ENCODE data around the gene CAMTA1. TPM values are rescaled to one million over a fixed set of nuclear protein-coding genes. Genes with fewer than 3 reads are reported as not detected.

Gene CAMTA1
- total RNA-seq, 1 experiment from 2014 or later, result 69.5 TPM

DNA sequence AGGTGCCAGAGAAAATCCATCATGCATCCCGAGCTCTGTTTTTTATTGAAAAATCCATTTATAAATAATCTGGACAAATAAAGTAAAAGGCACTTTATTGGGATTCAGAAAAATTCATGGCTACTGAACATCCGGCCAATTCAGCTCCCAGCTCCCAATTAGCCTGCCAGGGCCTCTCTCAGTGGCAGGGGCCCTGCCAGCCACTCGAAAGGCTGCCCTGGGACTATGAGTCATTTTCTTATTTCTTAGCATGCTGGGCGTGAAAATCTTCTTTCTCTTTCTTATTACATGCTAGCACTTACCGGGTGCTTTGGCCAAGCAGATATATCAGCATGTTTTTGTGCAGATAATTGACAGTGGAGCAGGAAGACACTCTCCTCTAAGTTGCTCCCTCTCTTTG lies 283.3 kb downstream of the CAMTA1 start:
- DNase-seq (ENCODE audit: low read depth, low spot score) (no peak), ATAC-seq (no peak)
- CTCF ChIA-PET, result interaction anchor here (0.8 to 2.6 kb wide), 2 partner anchors 26 to 139 kb away, joined by 3 to 10 read pairs; no protein-coding TSS in a partner anchor
- TF ChIP-seq, protein P1, sequence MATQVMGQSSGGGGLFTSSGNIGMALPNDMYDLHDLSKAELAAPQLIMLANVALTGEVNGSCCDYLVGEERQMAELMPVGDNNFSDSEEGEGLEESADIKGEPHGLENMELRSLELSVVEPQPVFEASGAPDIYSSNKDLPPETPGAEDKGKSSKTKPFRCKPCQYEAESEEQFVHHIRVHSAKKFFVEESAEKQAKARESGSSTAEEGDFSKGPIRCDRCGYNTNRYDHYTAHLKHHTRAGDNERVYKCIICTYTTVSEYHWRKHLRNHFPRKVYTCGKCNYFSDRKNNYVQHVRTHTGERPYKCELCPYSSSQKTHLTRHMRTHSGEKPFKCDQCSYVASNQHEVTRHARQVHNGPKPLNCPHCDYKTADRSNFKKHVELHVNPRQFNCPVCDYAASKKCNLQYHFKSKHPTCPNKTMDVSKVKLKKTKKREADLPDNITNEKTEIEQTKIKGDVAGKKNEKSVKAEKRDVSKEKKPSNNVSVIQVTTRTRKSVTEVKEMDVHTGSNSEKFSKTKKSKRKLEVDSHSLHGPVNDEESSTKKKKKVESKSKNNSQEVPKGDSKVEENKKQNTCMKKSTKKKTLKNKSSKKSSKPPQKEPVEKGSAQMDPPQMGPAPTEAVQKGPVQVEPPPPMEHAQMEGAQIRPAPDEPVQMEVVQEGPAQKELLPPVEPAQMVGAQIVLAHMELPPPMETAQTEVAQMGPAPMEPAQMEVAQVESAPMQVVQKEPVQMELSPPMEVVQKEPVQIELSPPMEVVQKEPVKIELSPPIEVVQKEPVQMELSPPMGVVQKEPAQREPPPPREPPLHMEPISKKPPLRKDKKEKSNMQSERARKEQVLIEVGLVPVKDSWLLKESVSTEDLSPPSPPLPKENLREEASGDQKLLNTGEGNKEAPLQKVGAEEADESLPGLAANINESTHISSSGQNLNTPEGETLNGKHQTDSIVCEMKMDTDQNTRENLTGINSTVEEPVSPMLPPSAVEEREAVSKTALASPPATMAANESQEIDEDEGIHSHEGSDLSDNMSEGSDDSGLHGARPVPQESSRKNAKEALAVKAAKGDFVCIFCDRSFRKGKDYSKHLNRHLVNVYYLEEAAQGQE (IDR thresholded peaks at IDR 0.05; ENCODE audit: low read depth), result no peak
- no peak for TF ChIP-seq SP1 (IDR thresholded peaks at IDR 0.05; ENCODE audit: low read depth)
- no peak for TF ChIP-seq POLR2A (IDR thresholded peaks at IDR 0.05; ENCODE audit: borderline replicate concordance, extremely low read depth, insufficient read depth, insufficient read length)
- TF ChIP-seq, protein P2, sequence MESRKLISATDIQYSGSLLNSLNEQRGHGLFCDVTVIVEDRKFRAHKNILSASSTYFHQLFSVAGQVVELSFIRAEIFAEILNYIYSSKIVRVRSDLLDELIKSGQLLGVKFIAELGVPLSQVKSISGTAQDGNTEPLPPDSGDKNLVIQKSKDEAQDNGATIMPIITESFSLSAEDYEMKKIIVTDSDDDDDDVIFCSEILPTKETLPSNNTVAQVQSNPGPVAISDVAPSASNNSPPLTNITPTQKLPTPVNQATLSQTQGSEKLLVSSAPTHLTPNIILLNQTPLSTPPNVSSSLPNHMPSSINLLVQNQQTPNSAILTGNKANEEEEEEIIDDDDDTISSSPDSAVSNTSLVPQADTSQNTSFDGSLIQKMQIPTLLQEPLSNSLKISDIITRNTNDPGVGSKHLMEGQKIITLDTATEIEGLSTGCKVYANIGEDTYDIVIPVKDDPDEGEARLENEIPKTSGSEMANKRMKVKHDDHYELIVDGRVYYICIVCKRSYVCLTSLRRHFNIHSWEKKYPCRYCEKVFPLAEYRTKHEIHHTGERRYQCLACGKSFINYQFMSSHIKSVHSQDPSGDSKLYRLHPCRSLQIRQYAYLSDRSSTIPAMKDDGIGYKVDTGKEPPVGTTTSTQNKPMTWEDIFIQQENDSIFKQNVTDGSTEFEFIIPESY (IDR thresholded peaks at IDR 0.05; ENCODE audit: extremely low read depth, insufficient replicate concordance, low read length), result no peak
- no peak for TF ChIP-seq SIN3A (IDR thresholded peaks at IDR 0.05; ENCODE audit: low read depth)
- Histone ChIP-seq H3K9ac (ENCODE audit: low read length) (no peak overlapping the region), H4K20me1 (ENCODE audit: insufficient read depth) (no peaks in the 10 kb centered on the region), H2AFZ (ENCODE audit: low read depth, low read length, poor library complexity, severe bottlenecking) (no peak overlapping the region), H3K4me3 (replicated peaks in 1 of 2; ENCODE audit: low read depth in 1 of 2, low read length in 2 of 2) (no peak overlapping the region), H3K79me2 (ENCODE audit: insufficient read depth, low read length) (no peaks in the 10 kb centered on the region), H3K4me2 (ENCODE audit: low read length) (no peak overlapping the region), H3K9me3 (ENCODE audit: control insufficient read depth in 1 of 2, insufficient read depth in 1 of 2, low read depth in 1 of 2, low read length in 2 of 2) (no peaks in the 10 kb centered on the region), H3K9me2 (ENCODE audit: insufficient read depth) (no peaks in the 10 kb centered on the region), H3K36me3 (ENCODE audit: control insufficient read depth in 1 of 2, insufficient read depth in 2 of 2, low read length in 2 of 2) (no peaks in the 10 kb centered on the region), H3K4me1 (ENCODE audit: control insufficient read depth in 1 of 2, insufficient read depth in 2 of 2, low read length in 2 of 2) (0 out of 4 replicates have a peak, but pooled peaks cover 0 to 4% of the 10 kb centered on the region in 2 experiments), H3K27me3 (ENCODE audit: insufficient read depth, low read length) (peaks cover 45% of the 10 kb centered on the region), H3K27ac (ENCODE audit: low read depth, low read length) (no peak overlapping the region)
- RAD21 ChIA-PET (ENCODE audit: low non-redundant PET in 1 of 2, low total read pairs in 2 of 2, uncharacterized antibody in 2 of 2, unreplicated experiment in 2 of 2), result no interaction called here
- POLR2A ChIA-PET, result no interaction called here
- BruUV-seq (replicated peaks), result no TSS peak
- intact Hi-C loops (cut with micrococcal nuclease), result no loop called here

Measured in HCT116 (cell line).